Measurements from ENCODE around the gene KLHL29.

The KLHL29 gene

DNA sequence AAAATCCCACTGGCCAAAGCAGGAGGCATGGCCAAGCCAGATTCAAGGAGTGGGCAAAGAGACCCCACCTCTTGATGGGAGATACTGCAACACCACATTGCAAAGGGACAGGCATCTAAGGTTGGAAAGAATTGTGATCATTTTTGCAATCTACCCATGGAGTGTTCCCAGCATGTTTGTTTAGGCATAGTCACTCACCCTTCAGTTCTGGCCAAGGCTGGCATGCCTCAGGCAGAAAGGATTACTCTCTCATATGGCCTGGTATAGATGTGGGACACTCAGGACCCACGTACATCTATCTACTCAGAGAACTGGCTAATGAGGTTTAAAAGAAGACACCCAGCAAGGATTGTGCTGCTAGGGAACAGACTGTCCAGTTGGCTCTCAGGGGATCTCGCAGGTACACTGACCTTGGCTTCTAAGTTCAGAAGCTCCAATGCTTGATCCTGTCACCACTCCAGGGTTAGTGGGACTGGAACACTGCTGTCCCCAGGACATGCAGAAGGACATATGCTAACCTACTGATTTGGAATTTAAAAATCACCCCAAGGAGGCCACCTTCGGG, 183.7 kb downstream of the KLHL29 start:
- Histone ChIP-seq H3K27me3 (ENCODE audit: control insufficient read depth in 2 of 2, insufficient read depth in 2 of 2, low read length in 2 of 2) (no peaks in the 10 kb centered on the region), H3K4me3 (ENCODE audit: low read length in 2 of 2) (no peak overlapping the region), H3K36me3 (ENCODE audit: control insufficient read depth in 2 of 2, insufficient read depth in 2 of 2, low read length in 2 of 2) (no peaks in the 10 kb centered on the region), H3K9me3 (ENCODE audit: control insufficient read depth in 2 of 2, low read length in 2 of 2) (no peaks in the 10 kb centered on the region), H3K4me1 (ENCODE audit: control insufficient read depth in 2 of 2, insufficient read depth in 2 of 2, low read length in 2 of 2) (no peaks in the 10 kb centered on the region), H3K27ac (ENCODE audit: low read depth in 2 of 2, low read length in 2 of 2) (no peak overlapping the region), H3K9ac (ENCODE audit: low read depth in 1 of 2, low read length in 2 of 2) (no peak overlapping the region)

DNA sequence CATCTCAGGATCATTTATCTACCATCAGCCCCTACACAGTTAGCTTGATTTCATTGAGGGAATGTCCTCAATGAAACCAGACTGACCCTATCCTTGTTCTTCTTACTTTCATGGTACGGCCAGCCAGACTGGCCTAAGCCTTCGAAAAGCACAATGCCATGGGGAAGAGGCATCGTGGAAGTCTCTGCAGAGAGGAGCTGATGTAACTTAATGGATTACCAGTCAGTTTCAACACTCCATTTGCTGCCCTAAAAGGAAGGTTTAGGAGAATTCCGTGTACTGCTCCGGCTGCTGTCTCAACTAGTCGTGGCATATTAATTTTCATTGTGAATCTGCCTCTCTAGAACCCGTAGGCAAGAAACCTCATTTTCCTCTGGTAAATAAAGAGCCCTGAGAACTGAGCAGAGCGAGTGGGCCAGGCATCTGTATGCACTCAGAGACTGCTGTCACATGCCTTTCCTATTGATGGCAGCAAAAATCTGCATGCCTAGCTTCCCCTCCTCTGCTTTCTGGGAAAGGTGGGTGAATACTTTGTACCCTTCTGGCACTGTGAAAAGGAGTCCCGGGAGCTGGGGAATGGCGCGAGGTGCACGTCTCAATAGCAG, 184.9 kb downstream of the KLHL29 start:
- no peak overlapping the region for H3K27ac ChIP-seq (ENCODE audit: low read depth in 2 of 2, low read length in 2 of 2)
- H3K36me3 ChIP-seq (ENCODE audit: control insufficient read depth in 2 of 2, insufficient read depth in 2 of 2, low read length in 2 of 2), result no peaks in the 10 kb centered on the region

DNA sequence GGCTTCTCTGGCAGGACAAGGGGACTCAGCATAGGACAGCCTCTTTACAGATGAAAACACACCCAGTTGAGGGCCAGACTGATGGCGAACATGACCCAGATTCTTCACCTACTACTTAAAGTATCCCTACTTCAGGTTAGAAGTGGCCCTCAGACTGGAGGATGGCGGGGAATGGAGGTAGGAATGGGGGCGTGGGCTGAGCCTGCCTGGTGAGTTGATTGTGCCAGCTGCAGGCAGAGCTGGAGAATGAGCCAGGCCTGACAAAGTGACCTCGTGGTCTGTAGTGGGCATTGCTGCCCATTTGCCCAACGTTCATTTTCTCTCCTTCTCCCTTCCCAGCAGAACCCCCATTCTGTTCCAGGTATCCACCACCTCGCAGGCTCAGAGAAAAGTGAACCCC, 186.1 kb downstream of the KLHL29 start:
- Histone ChIP-seq H3K4me1 (ENCODE audit: control insufficient read depth in 2 of 2, insufficient read depth in 2 of 2, low read length in 2 of 2) (no peaks in the 10 kb centered on the region), H3K4me3 (ENCODE audit: low read length in 2 of 2) (no peak overlapping the region), H3K36me3 (ENCODE audit: control insufficient read depth in 2 of 2, insufficient read depth in 2 of 2, low read length in 2 of 2) (no peaks in the 10 kb centered on the region), H3K9me3 (ENCODE audit: control insufficient read depth in 2 of 2, low read length in 2 of 2) (no peaks in the 10 kb centered on the region), H3K9ac (ENCODE audit: low read depth in 1 of 2, low read length in 2 of 2) (no peak overlapping the region), H3K27me3 (ENCODE audit: control insufficient read depth in 2 of 2, insufficient read depth in 2 of 2, low read length in 2 of 2) (no peaks in the 10 kb centered on the region), H3K27ac (ENCODE audit: low read depth in 2 of 2, low read length in 2 of 2) (no peak overlapping the region)

More for the DNA sequence above, 184.9 kb downstream of the KLHL29 start:
- H3K9ac ChIP-seq (ENCODE audit: low read depth in 1 of 2, low read length in 2 of 2), result no peak overlapping the region
- no peaks in the 10 kb centered on the region for H3K4me1 ChIP-seq (ENCODE audit: control insufficient read depth in 2 of 2, insufficient read depth in 2 of 2, low read length in 2 of 2)
- no peak overlapping the region for H3K4me3 ChIP-seq (ENCODE audit: low read length in 2 of 2)
- H3K9me3 ChIP-seq (ENCODE audit: control insufficient read depth in 2 of 2, low read length in 2 of 2), result no peaks in the 10 kb centered on the region
- H3K27me3 ChIP-seq (ENCODE audit: control insufficient read depth in 2 of 2, insufficient read depth in 2 of 2, low read length in 2 of 2), result no peaks in the 10 kb centered on the region

DNA sequence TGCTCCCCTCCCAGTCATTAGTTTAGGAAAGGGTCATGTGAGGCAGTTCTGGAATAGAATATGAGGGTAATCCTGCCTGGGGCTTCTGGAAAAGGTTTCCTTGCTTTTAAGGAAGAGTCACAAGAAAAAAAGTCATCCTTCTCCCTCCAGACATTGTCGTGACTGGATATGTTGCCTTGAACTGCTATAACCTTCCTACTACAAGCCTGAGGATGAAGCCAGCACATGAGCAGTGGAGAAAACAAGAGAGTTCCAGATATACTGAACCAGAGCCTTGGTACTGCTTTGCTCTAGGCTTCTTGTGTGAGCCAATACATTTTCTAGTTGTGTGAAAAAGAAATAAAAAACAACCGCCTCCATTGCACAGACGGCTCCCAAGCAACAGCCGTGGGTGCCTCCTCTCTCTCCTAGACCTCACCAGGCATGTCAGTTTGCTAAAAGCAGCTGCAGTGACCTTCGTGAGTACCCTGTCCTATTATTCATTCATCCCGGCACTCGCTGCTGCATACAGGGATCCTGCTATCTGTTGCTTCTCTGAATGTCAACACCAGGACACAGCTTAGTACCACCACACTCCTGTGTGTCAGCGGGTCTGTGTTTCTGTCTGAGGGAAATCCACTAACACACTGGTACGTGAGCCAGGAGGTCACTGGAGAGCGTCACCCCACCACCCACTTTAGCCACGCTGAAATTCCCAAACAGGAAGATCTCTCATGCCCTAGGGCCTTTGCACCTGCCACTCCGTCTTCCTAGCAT, 186.7 kb downstream of the KLHL29 start:
- Histone ChIP-seq H3K36me3 (ENCODE audit: control insufficient read depth in 2 of 2, insufficient read depth in 2 of 2, low read length in 2 of 2) (no peaks in the 10 kb centered on the region), H3K9me3 (ENCODE audit: control insufficient read depth in 2 of 2, low read length in 2 of 2) (no peaks in the 10 kb centered on the region), H3K27ac (ENCODE audit: low read depth in 2 of 2, low read length in 2 of 2) (no peak overlapping the region), H3K9ac (ENCODE audit: low read depth in 1 of 2, low read length in 2 of 2) (no peak overlapping the region), H3K4me3 (ENCODE audit: low read length in 2 of 2) (no peak overlapping the region), H3K27me3 (ENCODE audit: control insufficient read depth in 2 of 2, insufficient read depth in 2 of 2, low read length in 2 of 2) (no peaks in the 10 kb centered on the region), H3K4me1 (ENCODE audit: control insufficient read depth in 2 of 2, insufficient read depth in 2 of 2, low read length in 2 of 2) (no peaks in the 10 kb centered on the region)

DNA sequence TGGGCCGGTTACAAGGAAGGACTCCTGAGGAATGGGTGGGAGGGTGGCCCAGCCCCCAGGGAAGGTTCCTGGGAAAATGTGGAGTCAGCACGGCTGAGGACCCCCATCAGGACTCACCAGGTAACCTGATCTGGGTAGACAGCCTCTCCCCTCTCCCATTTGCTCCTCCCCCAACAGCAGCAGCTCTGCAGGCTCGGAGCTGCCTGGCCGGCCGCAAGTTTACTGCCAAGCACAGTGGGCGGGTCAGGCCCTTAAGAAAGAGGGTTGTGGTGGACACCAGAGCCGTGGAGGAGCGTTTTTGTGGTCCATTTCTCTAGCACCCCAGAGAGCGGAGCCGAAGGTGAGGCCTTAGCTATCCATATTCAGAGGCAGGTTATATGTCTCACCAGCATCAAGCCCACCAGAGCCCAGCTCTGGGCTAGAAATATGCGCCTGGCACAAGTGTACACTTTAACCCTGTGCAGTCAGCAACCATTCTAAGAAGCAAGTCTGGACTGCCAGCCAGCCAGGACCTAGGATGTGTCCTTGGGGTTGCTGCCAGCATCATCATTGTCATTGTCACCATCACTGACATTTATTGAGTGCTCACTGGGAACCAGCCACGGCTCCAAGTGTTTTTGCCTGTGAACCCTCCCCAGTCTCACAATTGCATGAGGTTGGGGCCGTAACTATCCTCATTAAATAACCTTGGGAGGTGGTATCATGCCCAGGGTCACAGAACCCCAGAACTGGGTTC, 190.1 kb downstream of the KLHL29 start:
- no peak overlapping the region for H3K27ac ChIP-seq (ENCODE audit: low read depth in 2 of 2, low read length in 2 of 2)
- no peaks in the 10 kb centered on the region for H3K9me3 ChIP-seq (ENCODE audit: control insufficient read depth in 2 of 2, low read length in 2 of 2)
- H3K4me1 ChIP-seq (ENCODE audit: control insufficient read depth in 2 of 2, insufficient read depth in 2 of 2, low read length in 2 of 2), result no peaks in the 10 kb centered on the region
- H3K27me3 ChIP-seq (ENCODE audit: control insufficient read depth in 2 of 2, insufficient read depth in 2 of 2, low read length in 2 of 2), result no peaks in the 10 kb centered on the region
- H3K4me3 ChIP-seq (ENCODE audit: low read length in 2 of 2), result no peak overlapping the region
- H3K36me3 ChIP-seq (ENCODE audit: control insufficient read depth in 2 of 2, insufficient read depth in 2 of 2, low read length in 2 of 2), result no peaks in the 10 kb centered on the region
- no peak overlapping the region for H3K9ac ChIP-seq (ENCODE audit: low read depth in 1 of 2, low read length in 2 of 2)

DNA sequence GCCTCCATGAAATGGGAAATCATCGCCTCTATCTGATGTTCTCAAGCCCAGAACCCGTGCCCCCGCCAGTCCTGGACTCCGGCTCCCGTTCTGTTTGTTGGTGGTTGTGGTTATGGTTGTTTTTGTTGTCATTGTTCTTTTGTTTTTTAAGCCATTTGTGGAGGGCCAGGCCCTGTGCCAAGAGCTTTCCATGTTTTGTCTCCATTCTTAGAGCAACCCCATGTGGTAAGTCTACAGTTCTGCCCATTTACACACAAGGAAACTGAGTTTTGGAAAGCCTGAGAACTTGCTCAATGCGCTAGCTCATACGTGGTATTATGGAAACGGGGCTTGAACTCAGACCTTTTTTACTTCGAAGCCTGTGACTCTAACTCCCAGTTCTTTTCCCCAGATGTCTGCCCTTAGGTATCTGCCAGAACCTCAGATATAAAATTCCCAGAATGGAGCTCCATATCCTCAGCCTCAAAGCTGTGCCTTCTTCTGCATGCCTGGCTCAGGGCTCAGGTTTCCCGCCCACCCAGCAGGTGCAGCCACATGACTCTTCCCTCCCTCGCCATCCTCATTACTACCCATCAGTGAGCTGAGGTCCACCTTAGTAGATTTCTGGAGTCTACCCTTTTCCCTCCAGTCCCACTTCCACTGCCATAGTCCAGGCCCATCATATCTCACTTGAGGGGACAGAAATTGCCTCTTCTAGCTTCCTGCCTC, 194.1 kb downstream of the KLHL29 start:
- no peak overlapping the region for H3K4me3 ChIP-seq (ENCODE audit: low read length in 2 of 2)
- no peaks in the 10 kb centered on the region for H3K9me3 ChIP-seq (ENCODE audit: control insufficient read depth in 2 of 2, low read length in 2 of 2)
- H3K27ac ChIP-seq (ENCODE audit: low read depth in 2 of 2, low read length in 2 of 2), result no peak overlapping the region
- H3K36me3 ChIP-seq (ENCODE audit: control insufficient read depth in 2 of 2, insufficient read depth in 2 of 2, low read length in 2 of 2), result no peaks in the 10 kb centered on the region
- no peaks in the 10 kb centered on the region for H3K27me3 ChIP-seq (ENCODE audit: control insufficient read depth in 2 of 2, insufficient read depth in 2 of 2, low read length in 2 of 2)
- H3K9ac ChIP-seq (ENCODE audit: low read depth in 1 of 2, low read length in 2 of 2), result no peak overlapping the region
- H3K4me1 ChIP-seq (ENCODE audit: control insufficient read depth in 2 of 2, insufficient read depth in 2 of 2, low read length in 2 of 2), result no peaks in the 10 kb centered on the region

DNA sequence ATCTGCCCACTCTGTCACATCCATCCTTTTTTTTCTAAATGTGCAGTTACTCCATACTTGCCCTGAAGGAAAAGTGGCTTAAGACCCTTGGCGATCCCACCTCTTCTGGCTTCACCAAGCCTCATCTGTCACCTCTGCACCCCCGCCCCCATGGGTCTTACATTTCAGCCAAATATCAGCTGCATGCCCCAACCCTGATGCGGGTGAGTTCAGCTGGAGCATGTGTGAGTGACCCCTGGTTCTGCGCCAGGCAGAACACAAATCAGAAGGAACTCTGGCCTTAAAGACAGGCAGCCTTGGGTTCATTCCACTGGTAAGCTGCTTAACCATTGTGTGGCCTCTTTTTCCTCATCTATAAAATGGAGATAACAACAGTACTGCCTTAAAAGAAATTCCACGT, 194.7 kb downstream of the KLHL29 start:
- Histone ChIP-seq H3K27ac (ENCODE audit: low read depth in 2 of 2, low read length in 2 of 2) (no peak overlapping the region), H3K27me3 (ENCODE audit: control insufficient read depth in 2 of 2, insufficient read depth in 2 of 2, low read length in 2 of 2) (no peaks in the 10 kb centered on the region), H3K9ac (ENCODE audit: low read depth in 1 of 2, low read length in 2 of 2) (no peak overlapping the region), H3K4me3 (ENCODE audit: low read length in 2 of 2) (no peak overlapping the region), H3K4me1 (ENCODE audit: control insufficient read depth in 2 of 2, insufficient read depth in 2 of 2, low read length in 2 of 2) (no peaks in the 10 kb centered on the region), H3K36me3 (ENCODE audit: control insufficient read depth in 2 of 2, insufficient read depth in 2 of 2, low read length in 2 of 2) (no peaks in the 10 kb centered on the region), H3K9me3 (ENCODE audit: control insufficient read depth in 2 of 2, low read length in 2 of 2) (no peaks in the 10 kb centered on the region)

DNA sequence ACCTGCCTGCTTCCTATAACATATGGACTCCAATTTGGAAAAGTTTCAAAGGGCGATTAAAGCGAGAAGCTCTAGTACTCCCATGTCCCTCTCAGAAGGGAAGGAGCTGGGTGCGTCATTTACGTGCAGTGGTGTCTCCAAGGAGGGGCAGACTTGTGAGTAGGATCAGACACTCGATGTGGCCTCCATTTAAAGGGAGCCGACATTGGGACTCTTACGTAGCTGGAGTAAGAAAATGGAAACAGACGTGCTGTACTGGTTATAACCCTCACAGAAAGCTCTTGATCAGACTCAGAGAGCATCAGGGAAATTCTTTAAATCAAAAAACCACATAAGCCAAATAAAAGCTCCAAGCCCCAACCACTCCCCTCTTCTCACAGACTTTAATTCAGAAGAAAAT, 198.5 kb downstream of the KLHL29 start:
- H3K4me3 ChIP-seq (ENCODE audit: low read length in 2 of 2), result no peak overlapping the region
- no peak overlapping the region for H3K9ac ChIP-seq (ENCODE audit: low read depth in 1 of 2, low read length in 2 of 2)
- H3K9me3 ChIP-seq (ENCODE audit: control insufficient read depth in 2 of 2, low read length in 2 of 2), result no peaks in the 10 kb centered on the region
- H3K36me3 ChIP-seq (ENCODE audit: control insufficient read depth in 2 of 2, insufficient read depth in 2 of 2, low read length in 2 of 2), result no peaks in the 10 kb centered on the region
- H3K4me1 ChIP-seq (ENCODE audit: control insufficient read depth in 2 of 2, insufficient read depth in 2 of 2, low read length in 2 of 2), result no peaks in the 10 kb centered on the region
- H3K27ac ChIP-seq (ENCODE audit: low read depth in 2 of 2, low read length in 2 of 2), result no peak overlapping the region
- H3K27me3 ChIP-seq (ENCODE audit: control insufficient read depth in 2 of 2, insufficient read depth in 2 of 2, low read length in 2 of 2), result no peaks in the 10 kb centered on the region

DNA sequence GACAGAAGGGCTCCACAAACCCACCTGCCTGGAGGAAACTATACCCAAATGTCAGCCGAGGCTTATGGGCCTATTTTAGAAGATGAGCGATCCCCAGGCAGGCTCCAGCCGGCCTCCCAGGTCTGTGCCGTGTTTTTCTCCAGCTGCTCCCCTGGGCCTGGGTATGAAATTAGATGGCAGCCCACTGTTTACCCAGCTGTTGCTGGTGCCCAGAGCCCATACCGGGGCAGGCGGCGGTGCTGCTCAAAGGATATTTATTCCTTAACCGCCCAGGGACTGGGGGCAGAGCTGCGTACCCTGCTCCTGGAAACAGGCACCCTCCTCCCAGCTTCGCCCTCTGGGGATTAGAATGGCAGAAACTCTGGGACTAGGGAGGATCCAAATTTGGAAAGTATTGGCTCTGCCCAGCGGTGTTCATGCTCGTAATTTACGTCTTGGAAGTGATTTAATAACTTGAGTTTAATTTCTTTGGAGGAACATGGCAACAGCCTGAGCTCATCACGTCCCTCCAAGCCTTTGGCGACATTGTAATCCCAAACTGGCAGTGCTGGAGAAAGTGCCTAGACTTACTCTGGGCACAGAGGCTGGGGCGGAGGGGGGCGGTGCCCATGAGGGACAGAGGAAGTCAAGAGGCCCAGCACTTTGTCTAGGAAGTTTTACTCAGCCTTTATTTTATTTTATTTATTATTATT, 199.2 kb downstream of the KLHL29 start:
- H3K4me3 ChIP-seq (ENCODE audit: low read length in 2 of 2), result no peak overlapping the region
- no peaks in the 10 kb centered on the region for H3K27me3 ChIP-seq (ENCODE audit: control insufficient read depth in 2 of 2, insufficient read depth in 2 of 2, low read length in 2 of 2)
- H3K27ac ChIP-seq (ENCODE audit: low read depth in 2 of 2, low read length in 2 of 2), result no peak overlapping the region
- H3K4me1 ChIP-seq (ENCODE audit: control insufficient read depth in 2 of 2, insufficient read depth in 2 of 2, low read length in 2 of 2), result no peaks in the 10 kb centered on the region
- H3K9me3 ChIP-seq (ENCODE audit: control insufficient read depth in 2 of 2, low read length in 2 of 2), result no peaks in the 10 kb centered on the region
- H3K36me3 ChIP-seq (ENCODE audit: control insufficient read depth in 2 of 2, insufficient read depth in 2 of 2, low read length in 2 of 2), result no peaks in the 10 kb centered on the region
- no peak overlapping the region for H3K9ac ChIP-seq (ENCODE audit: low read depth in 1 of 2, low read length in 2 of 2)
